ENCODE measurements around the gene LRP11. TPM values are rescaled to one million over a fixed set of nuclear protein-coding genes. Genes with fewer than 3 reads are reported as not detected.

LRP11 gene
- total RNA-seq, 1 donor = 74.1 TPM

- no peak overlapping the region for H3K4me3 ChIP-seq (ENCODE audit: low read depth, low read length)
- TF ChIP-seq CTCF (IDR thresholded peaks at IDR 0.05; ENCODE audit: insufficient read depth, low read length) = no peak
- DNase-seq (ENCODE audit: low read depth) = no peak
These were observed 3.1 kb downstream of the LRP11 start for GRCh38 chr6:149860834-149861602.

- H3K4me3 ChIP-seq (ENCODE audit: low read depth, low read length) = no peak overlapping the region
- no peak for DNase-seq (ENCODE audit: low read depth)
- no peak for TF ChIP-seq CTCF (IDR thresholded peaks at IDR 0.05; ENCODE audit: insufficient read depth, low read length)
These were observed 3.7 kb downstream of the LRP11 start for GRCh38 chr6:149860513-149860833.

GRCh38 chr6:149859938-149860337 lies 4.2 kb downstream of the LRP11 start:
- no peak overlapping the region for H3K4me3 ChIP-seq (ENCODE audit: low read depth, low read length)
- no peak for DNase-seq (ENCODE audit: low read depth)
- no peak for TF ChIP-seq CTCF (IDR thresholded peaks at IDR 0.05; ENCODE audit: insufficient read depth, low read length)

GRCh38 chr6:149859368-149859767 lies 4.8 kb downstream of the LRP11 start:
- peak; percentile 62 for DNase-seq (ENCODE audit: low read depth)
- TF ChIP-seq CTCF (IDR thresholded peaks at IDR 0.05; ENCODE audit: insufficient read depth, low read length) = no peak
- no peak overlapping the region for H3K4me3 ChIP-seq (ENCODE audit: low read depth, low read length)

- no peak overlapping the region for H3K4me3 ChIP-seq (ENCODE audit: low read depth, low read length)
- no peak for DNase-seq (ENCODE audit: low read depth)
- no peak for TF ChIP-seq CTCF (IDR thresholded peaks at IDR 0.05; ENCODE audit: insufficient read depth, low read length)
These were observed 6.6 kb downstream of the LRP11 start for GRCh38 chr6:149857541-149857940.

- H3K4me3 ChIP-seq (ENCODE audit: low read depth, low read length) = peak overlapping the region; percentile 51
- DNase-seq (ENCODE audit: low read depth) = no peak
- TF ChIP-seq CTCF (IDR thresholded peaks at IDR 0.05; ENCODE audit: insufficient read depth, low read length) = no peak
These were observed 7.7 kb downstream of the LRP11 start for GRCh38 chr6:149856256-149856994.

Data from fibroblast of the aortic adventitia (primary cell).